ENCODE results near the gene LRRC37B.
"Not testable (repeated sequence)": the region's sequence is repeated elsewhere in the genome, so short reads cannot be mapped to it uniquely, and the experiment has no call there.

The LRRC37B gene

GRCh38 chr17:32041306-32041875 lies 34.2 kb downstream of the LRRC37B start:
- not testable (repeated sequence) for DNase-seq (ENCODE audit: low read depth in 2 of 2, low spot score in 1 of 2)

DNA sequence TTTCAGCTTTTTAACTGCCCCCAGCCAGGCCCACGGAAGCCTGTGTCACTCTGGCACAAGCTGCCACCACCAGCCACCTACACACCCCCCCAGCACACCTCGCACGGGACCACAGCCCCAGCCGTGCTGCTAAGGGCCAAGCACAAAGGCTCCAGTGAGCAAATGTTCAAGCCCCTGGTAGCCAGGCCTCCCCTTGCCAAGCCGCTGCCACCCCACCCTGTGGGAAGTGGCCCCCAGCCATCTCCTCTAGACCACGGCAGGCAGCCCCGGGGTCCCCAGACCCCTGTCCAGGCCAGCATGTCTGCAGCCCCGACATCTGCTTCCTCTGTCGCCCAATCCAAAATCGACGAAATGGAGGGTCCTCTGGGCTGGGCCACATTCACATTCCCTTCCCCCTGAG lies 35.1 kb downstream of the LRRC37B start:
- DNase-seq (ENCODE audit: low read depth in 2 of 2, low spot score in 1 of 2) = not testable (repeated sequence)

- not testable (repeated sequence) for DNase-seq (ENCODE audit: low read depth in 2 of 2, low spot score in 1 of 2)
Measured at GRCh38 chr17:32045611-32046010, 38.4 kb downstream of the LRRC37B start.

- DNase-seq (ENCODE audit: low read depth in 2 of 2, low spot score in 1 of 2) = not testable (repeated sequence)
Measured at GRCh38 chr17:32047663-32048062, 40.5 kb downstream of the LRRC37B start.

DNA sequence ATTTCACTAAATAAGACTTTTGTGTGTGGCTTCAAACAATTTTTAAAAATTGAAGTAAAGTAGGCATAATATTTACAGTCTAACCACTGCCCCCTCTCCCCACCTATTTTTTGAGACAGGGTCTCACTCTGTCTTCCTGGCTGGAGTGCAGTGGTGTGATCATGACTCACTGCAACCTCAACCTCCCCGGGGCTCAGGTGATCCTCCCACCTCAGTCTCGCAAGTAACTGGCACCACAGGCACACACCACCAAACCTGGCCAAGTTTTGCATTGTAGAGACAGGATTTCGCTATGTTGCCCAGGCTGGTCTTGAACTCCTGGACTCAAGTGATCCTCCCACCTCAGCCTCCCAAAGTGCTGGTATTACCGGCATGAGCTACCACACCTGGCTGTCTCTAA lies 47.8 kb downstream of the LRRC37B start:
- DNase-seq (ENCODE audit: low read depth in 2 of 2, low spot score in 1 of 2) = not testable (repeated sequence)

DNA sequence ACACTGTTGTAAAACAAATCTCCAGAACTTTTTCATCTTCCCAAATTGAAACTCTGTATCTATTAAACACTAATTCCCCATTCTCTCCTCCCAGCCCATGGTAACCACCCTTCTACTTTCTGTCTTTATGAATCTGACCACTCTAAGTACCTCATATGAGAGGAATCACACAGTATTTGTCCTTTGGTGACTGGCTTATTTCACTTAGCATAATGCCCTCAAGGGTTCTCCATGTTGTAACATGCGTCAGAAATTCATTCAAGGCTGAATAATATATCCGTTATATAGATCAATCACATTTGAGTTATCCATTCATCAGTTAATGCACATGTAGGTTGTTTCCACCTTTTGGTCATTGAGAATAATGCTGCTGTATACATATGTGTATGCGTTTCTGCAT lies 48.2 kb downstream of the LRRC37B start:
- DNase-seq (ENCODE audit: low read depth in 2 of 2, low spot score in 1 of 2) = not testable (repeated sequence)

GRCh38 chr17:32056500-32056899 lies 49.3 kb downstream of the LRRC37B start:
- DNase-seq (ENCODE audit: low read depth in 2 of 2, low spot score in 1 of 2) = not testable (repeated sequence)

GRCh38 chr17:32057460-32058105 lies 50.4 kb downstream of the LRRC37B start:
- DNase-seq (ENCODE audit: low read depth in 2 of 2, low spot score in 1 of 2) = not testable (repeated sequence)

- DNase-seq (ENCODE audit: low read depth in 2 of 2, low spot score in 1 of 2) = not testable (repeated sequence)
Measured at GRCh38 chr17:32060695-32061094, 53.5 kb downstream of the LRRC37B start.

- DNase-seq (ENCODE audit: low read depth in 2 of 2, low spot score in 1 of 2) = not testable (repeated sequence)
Measured at GRCh38 chr17:32061840-32062239, 54.7 kb downstream of the LRRC37B start.

GRCh38 chr17:32064091-32064490 lies 56.9 kb downstream of the LRRC37B start:
- not testable (repeated sequence) for DNase-seq (ENCODE audit: low read depth in 2 of 2, low spot score in 1 of 2)

- DNase-seq (ENCODE audit: low read depth in 2 of 2, low spot score in 1 of 2) = not testable (repeated sequence)
Measured at GRCh38 chr17:32066123-32066680, 59.0 kb downstream of the LRRC37B start.

GRCh38 chr17:32066863-32067642 lies 59.9 kb downstream of the LRRC37B start:
- peak; percentile 19 to 27 for DNase-seq (ENCODE audit: low read depth in 2 of 2, low spot score in 1 of 2)

DNA sequence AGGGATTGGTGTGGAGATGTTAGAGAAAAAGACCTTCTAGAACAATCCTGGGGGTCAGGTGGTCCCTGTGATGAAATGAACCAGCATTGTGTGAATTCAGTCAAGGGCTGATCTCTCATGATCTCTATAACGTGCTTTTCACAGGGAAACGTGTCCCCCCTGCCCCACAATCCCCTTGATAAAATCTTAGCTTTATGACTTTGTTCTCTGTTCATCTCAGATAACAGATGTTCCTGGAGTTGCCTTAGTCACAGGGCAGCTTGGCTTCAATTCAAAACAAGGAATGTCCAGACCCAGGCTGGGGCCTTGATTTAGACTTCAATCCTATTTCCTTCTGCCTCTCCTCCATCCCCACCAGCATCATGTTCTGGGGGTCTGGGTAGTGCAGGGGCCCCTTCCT lies 61.9 kb downstream of the LRRC37B start:
- DNase-seq (ENCODE audit: low read depth in 2 of 2, low spot score in 1 of 2) = not testable (repeated sequence)

GRCh38 chr17:32071961-32072360 lies 64.8 kb downstream of the LRRC37B start:
- DNase-seq (ENCODE audit: low read depth in 2 of 2, low spot score in 1 of 2) = peak in 1 of 2 donors; percentile 16

- DNase-seq (ENCODE audit: low read depth in 2 of 2, low spot score in 1 of 2) = not testable (repeated sequence)
Measured at GRCh38 chr17:32073131-32073530, 65.9 kb downstream of the LRRC37B start.

GRCh38 chr17:32079753-32080152 lies 72.6 kb downstream of the LRRC37B start:
- DNase-seq (ENCODE audit: low read depth in 2 of 2, low spot score in 1 of 2) = peak; percentile 21 to 42

DNA sequence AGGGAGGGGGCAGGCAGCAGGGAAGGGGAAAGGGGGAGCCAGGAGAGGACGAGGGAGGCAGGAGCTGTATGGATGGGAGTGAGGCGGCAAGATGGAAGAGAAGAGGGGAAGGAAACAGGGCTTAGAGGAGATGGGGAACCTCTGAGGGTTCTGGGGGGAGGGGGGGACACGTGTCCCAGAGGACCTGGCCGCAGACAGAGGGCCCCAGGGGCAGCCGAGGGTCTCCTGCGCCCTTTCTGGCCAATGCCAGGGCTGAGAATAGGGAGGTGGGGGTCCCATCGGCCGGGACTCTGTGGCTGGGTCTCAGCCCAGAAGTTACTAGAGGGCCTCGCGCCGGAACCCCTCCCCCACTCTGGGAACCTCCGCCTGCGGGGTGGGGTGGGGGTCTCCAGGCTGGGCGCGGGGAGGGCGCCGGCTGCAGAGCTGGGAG lies 76.4 kb downstream of the LRRC37B start:
- DNase-seq (ENCODE audit: low read depth in 2 of 2, low spot score in 1 of 2) = not testable (repeated sequence)

GRCh38 chr17:32084003-32084941 lies 77.1 kb downstream of the LRRC37B start:
- not testable (repeated sequence) for DNase-seq (ENCODE audit: low read depth in 2 of 2, low spot score in 1 of 2)

Data from stimulated activated CD8-positive, alpha-beta memory T cell treated with anti-CD3 and anti-CD28 coated beads, Interleukin-4, amount 100 ng/mL, for 4 hours (primary cell).